Measurements from ENCODE around the gene AJAP1. TPM values are rescaled to one million over a fixed set of nuclear protein-coding genes. Genes with fewer than 3 reads are reported as not detected.

The AJAP1 gene
- total and polyA plus RNA-seq, 2 of the 13 experiments (the other 11 are each of a cell fraction or from before 2014, with no cell fraction given) = not detected

DNA sequence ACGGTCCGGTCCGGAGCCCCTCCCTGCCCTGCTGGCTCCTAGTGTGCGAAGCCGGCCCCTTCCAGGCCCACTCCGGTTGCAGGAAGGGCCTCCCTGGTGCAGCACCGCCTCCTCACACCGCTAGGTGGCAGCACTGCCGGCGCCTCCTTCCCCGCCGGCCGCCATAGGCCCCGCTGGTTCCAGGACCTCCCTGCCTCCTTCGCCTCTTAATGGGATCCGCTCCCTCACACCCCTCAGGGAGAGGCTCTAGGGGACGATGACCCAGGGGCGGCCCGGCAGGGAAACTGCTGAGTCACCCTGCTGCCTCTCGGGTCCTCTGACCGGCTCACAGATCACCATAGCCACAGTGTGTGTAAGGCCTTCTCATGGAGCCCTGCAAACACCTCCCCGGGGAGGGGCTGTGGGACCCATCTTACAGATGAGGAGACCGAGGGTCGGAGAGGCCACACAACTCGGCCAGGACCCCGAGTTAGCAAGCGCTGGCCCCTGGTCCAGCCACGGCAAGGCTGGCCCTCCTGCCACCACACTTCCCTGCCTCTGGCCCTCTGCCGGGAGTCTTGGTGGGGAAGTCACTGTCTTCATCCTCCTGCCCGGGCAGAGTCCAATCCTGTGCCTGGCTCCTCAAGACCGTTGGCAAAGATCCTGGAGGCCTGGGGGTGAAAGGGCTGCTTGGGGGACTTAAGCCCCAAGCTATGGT is 1.6 kb upstream of the AJAP1 start (continued):
- peak; percentile 48 for TF ChIP-seq YY1 (IDR thresholded peaks at IDR 0.05; ENCODE audit: insufficient read depth, insufficient replicate concordance, low read depth, low read length)
- peak; percentile 76; the same call in 1 of the 2 replicates for TF ChIP-seq ZNF770 (CRISPR knock-in tag; IDR thresholded peaks at IDR 0.05)
- no peak for TF ChIP-seq NFIB (CRISPR knock-in tag; IDR thresholded peaks at IDR 0.05; ENCODE audit: borderline replicate concordance)
- TF ChIP-seq GABPB1 (CRISPR knock-in tag; IDR thresholded peaks at IDR 0.05) = peak; percentile 55; the same call in 1 of the 2 replicates
- TF ChIP-seq ZNF619 (CRISPR knock-in tag; IDR thresholded peaks at IDR 0.05) = no peak
- TF ChIP-seq WIZ (CRISPR knock-in tag; IDR thresholded peaks at IDR 0.05) = no peak
- no peak for TF ChIP-seq ZBTB7B (CRISPR knock-in tag; IDR thresholded peaks at IDR 0.05)
- TF ChIP-seq LRRFIP1 (CRISPR knock-in tag; conservative IDR thresholded peaks at IDR 0.05) = no peak
- TF ChIP-seq ZSCAN22 (CRISPR knock-in tag; IDR thresholded peaks at IDR 0.05) = no peak
- TF ChIP-seq, protein P1, sequence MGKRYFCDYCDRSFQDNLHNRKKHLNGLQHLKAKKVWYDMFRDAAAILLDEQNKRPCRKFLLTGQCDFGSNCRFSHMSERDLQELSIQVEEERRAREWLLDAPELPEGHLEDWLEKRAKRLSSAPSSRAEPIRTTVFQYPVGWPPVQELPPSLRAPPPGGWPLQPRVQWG (CRISPR knock-in tag; IDR thresholded peaks at IDR 0.05; ENCODE audit: borderline replicate concordance, low read depth) = no peak
- no peak for TF ChIP-seq JUN (CRISPR knock-in tag; IDR thresholded peaks at IDR 0.05)
- TF ChIP-seq GRHL1 (CRISPR knock-in tag; conservative IDR thresholded peaks at IDR 0.05) = no peak
- 0 out of 2 replicates have a peak, but pooled peaks have one; percentile 28 for TF ChIP-seq ZFY (CRISPR knock-in tag; IDR thresholded peaks at IDR 0.05)
- TF ChIP-seq NFE2L2 (IDR thresholded peaks at IDR 0.05; ENCODE audit: low read length) = peak; percentile 82
- TF ChIP-seq, protein P2, sequence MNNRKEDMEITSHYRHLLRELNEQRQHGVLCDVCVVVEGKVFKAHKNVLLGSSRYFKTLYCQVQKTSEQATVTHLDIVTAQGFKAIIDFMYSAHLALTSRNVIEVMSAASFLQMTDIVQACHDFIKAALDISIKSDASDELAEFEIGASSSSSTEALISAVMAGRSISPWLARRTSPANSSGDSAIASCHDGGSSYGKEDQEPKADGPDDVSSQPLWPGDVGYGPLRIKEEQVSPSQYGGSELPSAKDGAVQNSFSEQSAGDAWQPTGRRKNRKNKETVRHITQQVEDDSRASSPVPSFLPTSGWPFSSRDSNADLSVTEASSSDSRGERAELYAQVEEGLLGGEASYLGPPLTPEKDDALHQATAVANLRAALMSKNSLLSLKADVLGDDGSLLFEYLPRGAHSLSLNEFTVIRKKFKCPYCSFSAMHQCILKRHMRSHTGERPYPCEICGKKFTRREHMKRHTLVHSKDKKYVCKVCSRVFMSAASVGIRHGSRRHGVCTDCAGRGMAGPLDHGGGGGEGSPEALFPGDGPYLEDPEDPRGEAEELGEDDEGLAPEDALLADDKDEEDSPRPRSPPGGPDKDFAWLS (CRISPR knock-in tag; IDR thresholded peaks at IDR 0.05; ENCODE audit: borderline replicate concordance) = no peak
- TF ChIP-seq ZGPAT (CRISPR knock-in tag; IDR thresholded peaks at IDR 0.05) = no peak
- no peak for TF ChIP-seq CCDC6 (CRISPR knock-in tag; IDR thresholded peaks at IDR 0.05)
- TF ChIP-seq NFYC (CRISPR knock-in tag; IDR thresholded peaks at IDR 0.05) = no peak
- no peak for TF ChIP-seq PPARG (CRISPR knock-in tag; conservative IDR thresholded peaks at IDR 0.05)
